Activated CD4-positive, alpha-beta T cell treated with anti-CD3 and anti-CD28 coated beads, Interleukin-2, Interleukin-6, amounts not matched to agents 100 ng/mL and 50 ng/mL, durations not matched to agents 16 hours and 8 hours (primary cell): ENCODE results near the gene DMBX1.

Experiments
- DNase-seq: peaks from one replicate; pipeline ENCODE4 v3.0.0-alpha.2; 2020

DMBX1 gene

DNA sequence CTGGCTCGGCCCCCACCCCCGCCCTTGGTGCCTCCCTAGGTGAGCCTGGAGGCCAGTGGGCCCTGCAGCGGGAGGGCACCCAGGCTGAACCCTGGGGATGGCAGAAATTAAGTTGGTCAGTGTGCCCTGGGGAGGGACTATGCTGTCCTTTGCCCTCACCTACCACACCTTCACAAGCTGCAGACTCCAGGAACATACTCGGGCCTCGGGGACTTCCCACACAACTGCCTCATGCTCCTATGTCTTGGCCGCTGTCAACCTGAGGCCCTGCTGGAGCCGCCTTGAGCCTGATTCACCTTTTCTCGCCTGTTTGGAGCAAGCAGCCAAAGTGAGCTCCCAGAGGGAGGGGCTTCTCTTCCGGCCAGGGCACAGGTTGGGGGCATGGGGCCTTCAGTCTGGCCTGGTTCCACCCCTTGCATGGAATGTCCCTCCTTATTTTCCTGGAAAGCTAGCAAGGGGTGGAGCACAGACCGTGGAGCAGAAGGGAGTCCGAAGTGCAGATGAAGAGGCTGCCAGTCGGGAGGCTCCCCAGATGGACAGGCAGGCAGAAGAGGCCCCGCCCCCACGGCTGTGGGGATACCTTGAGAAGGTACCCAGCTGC lies 37.2 kb downstream of the DMBX1 start:
- DNase-seq: no peak

DNA sequence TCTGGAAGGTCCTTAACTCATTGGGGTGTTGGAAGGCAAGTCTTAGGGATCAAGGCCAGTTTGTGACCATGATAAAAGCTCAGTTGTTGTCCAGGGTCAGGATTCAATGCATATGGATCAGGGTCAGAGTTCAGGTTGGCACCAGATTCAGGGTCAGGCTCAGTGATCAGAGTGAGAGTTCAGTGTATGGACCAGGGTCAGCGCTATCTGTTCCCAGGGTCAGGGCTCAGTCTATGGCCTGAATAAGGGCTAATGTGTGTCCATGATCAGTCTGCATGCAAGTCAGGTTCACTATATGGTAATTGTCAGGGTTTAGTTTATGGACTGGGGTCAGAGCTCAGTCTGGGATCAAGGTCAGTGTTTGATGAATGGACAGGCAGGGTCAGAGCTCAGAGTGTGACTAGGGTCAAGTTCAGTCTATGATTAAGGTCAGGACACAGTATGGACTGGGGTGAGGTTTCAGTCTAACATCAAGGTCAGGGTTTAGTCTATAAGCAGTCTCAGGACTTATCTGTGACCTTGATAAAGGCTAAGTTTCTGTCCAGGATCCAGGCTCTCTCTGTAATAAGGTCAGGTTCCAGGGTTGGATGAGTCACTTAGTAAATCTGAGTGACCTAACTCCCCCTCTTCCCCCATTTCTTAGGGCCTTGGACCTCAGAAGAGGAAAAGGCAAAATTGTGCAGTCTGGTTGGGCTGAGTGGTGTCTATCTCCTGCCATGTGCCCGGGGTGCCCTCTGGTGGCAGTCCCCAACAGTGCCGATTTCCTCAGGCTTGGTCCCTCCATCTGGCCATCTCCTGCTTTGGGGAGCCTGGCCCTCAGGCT lies 38.0 kb downstream of the DMBX1 start:
- peak; percentile 88 for DNase-seq

- no peak for DNase-seq
Observed at GRCh38 chr1:46528297-46528955, 38.8 kb downstream of the DMBX1 start.

GRCh38 chr1:46529031-46529630 lies 39.5 kb downstream of the DMBX1 start:
- DNase-seq: peak; percentile 72

- DNase-seq: no peak
Observed at GRCh38 chr1:46530311-46530710, 40.7 kb downstream of the DMBX1 start.

- DNase-seq: no peak
Observed at GRCh38 chr1:46530791-46531409, 41.3 kb downstream of the DMBX1 start.

DNA sequence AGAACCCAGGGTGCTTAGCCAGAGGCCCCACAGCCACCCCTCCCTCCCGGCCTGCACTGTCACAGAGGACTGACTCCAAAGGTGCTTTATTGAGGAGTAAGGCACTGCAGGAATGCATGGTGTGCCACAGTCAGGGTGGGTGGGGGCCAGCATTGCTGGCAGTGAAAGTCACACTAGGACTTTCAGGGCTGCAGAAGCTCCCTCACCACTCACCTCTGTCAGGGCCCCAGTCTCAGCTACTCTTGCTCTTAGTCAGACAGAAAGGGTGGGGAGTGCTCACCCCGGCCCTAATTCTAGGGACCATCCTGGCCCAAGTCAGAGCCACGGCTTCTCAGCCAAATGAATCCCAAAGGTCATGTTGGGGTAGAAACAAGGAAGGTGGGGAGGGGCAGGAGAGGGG lies 42.5 kb downstream of the DMBX1 start:
- DNase-seq: peak; percentile 71

DNA sequence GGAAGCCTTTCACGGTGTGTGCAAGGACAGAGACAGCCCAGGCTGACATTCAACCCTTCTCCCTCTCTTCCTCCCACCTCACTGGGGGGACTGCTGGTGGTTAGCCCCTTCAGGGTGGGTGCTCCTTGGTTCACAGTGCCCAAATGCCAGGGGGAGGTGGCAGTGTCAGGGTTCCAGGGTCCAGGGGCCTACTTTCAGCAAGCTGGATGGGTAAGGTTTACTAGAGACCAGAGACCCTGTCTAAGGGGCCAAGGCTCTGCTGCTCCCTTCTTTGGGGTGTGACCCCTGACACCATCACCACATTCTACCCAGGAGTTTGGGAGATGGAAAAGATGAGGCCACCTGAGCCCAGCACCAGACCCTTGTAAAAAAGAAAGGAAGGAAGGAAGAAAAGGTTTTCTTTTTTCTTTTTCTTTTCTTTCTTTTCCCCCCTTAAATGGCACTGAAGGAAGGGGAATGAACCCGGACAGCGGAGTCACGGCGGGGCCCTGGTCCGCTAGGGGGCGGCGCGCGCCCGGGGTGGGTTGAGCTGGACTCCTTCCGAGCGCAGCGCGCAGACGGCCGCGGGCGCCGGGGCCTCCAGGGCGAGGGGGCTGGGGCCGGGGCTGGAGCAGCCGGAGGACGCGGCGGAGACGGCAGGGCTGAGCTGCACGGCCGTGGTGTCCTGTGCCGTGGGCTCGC lies 43.0 kb downstream of the DMBX1 start:
- DNase-seq: peak; percentile 74

DNA sequence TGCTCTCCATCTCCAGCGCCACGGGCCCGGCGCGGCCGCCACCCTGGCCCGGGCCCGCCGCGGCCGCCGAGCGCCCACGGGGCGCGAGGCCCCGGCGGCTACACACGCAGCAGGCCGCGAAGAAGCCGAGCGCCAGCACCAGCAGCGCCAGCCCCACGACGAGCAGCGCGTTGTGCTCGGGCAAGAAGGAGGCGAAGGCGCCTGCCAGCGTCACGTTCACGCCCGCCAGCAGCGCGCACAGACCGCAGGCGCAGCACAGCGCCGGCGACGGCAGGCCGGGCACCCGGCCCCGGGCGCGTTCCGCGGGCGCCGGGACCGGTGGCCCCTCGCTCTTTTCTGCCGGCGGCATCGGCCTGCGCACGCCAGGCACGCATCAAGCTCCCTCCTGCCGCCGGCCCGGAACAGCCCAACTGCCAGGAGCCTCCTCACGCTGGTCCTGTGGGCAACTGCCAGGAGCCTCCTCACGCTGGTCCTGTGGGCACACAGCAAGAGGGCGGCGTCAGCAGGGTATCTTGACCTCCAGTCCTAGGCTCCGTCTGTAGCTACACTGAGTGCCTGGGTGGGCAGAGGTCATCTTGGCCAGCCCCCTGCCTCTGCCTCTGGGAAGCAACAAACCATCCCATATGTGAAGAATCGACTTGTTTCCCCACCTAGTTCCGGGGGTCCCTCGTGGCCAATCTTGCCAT lies 43.7 kb downstream of the DMBX1 start:
- peak; percentile 52 for DNase-seq

- peak; percentile 51 for DNase-seq
Observed at GRCh38 chr1:46535063-46535462, 45.4 kb downstream of the DMBX1 start.

DNA sequence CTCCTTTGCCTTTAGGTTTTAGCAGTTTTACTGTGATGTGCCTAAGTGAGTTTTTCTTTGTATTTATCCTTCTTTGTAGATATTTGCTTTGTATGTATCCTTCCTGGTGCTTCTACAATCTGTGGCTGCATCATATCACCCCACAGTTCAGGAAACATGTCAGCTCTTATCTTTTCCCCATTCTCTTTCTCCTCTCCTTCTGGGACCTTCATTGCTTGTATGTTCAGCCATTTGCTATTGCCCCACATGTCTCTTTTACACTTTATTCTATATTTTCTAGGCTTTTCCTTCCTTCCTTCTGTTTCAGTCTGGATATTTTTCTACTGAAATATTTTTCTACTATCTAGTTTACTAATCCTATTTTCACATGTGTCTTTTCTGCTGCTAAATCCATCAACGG lies 46.9 kb downstream of the DMBX1 start:
- DNase-seq: no peak

- no peak for DNase-seq
Observed at GRCh38 chr1:46537651-46538050, 48.0 kb downstream of the DMBX1 start.

DNA sequence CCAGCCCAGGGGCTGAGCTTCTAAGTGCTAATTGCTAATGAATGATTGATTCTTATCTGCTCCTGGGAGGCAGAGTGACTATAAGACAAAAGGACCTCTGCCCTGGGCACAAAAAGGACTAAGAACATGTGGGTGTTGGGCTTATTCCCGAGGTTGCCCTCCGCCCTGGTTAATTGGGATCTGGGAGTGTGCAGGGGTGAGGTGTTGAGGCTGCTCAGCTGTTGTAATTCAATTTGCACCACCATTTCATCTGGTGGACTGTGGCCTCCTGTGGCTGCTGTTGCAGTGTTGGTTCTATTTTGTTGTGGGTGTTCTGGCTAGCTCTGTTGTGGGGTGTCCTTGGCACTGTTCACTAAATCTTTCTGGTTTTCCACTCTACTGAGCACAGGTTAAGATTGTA lies 48.5 kb downstream of the DMBX1 start:
- no peak for DNase-seq
